Stimulated activated CD4-positive, alpha-beta T cell treated with anti-CD3 and anti-CD28 coated beads, TNF-alpha, amount 100 ng/mL, for 1 hour (primary cell): Measurements from ENCODE around the gene PLCB2.

Source experiments
- DNase-seq, 3 donors: peaks; one replicate each; pipeline ENCODE4 v3.0.0-alpha.2; 2020; ENCODE audit warnings: low read depth in 3 of 3, low spot score in 1 of 3

PLCB2 gene

GRCh38 chr15:40328176-40328575 is 20.4 kb upstream of the PLCB2 start:
- DNase-seq = no peak

GRCh38 chr15:40327457-40327856 is 19.7 kb upstream of the PLCB2 start:
- no peak for DNase-seq

GRCh38 chr15:40325700-40326099 is 18.0 kb upstream of the PLCB2 start:
- no peak for DNase-seq

- no peak for DNase-seq
Observed at GRCh38 chr15:40325188-40325587, 17.5 kb upstream of the PLCB2 start.

- DNase-seq = no peak
Observed at GRCh38 chr15:40323953-40324937, 16.5 kb upstream of the PLCB2 start.

- peak; percentile 71 to 84 (median 81) for DNase-seq
Observed at GRCh38 chr15:40323239-40323952, 15.7 kb upstream of the PLCB2 start, which contains the start of gene INAFM2. INAFM2 (plus strand) TSS chr15:40323692; CDS start chr15:40324056, 364 bp downstream.

GRCh38 chr15:40322531-40323238 is 14.9 kb upstream of the PLCB2 start:
- no peak for DNase-seq

- no peak for DNase-seq
Observed at GRCh38 chr15:40320931-40321371, 13.2 kb upstream of the PLCB2 start.

- DNase-seq = no peak
Observed at GRCh38 chr15:40320409-40320808, 12.7 kb upstream of the PLCB2 start.

GRCh38 chr15:40317580-40317979 is 9.8 kb upstream of the PLCB2 start:
- no peak for DNase-seq

- no peak for DNase-seq
Observed at GRCh38 chr15:40316931-40317330, 9.2 kb upstream of the PLCB2 start.

- DNase-seq = no peak
Observed at GRCh38 chr15:40314723-40315276, 7.1 kb upstream of the PLCB2 start.

GRCh38 chr15:40313531-40314398 is 6.0 kb upstream of the PLCB2 start:
- no peak for DNase-seq

- no peak for DNase-seq
Observed at GRCh38 chr15:40312370-40313158, 4.8 kb upstream of the PLCB2 start.

GRCh38 chr15:40310993-40311392 is 3.3 kb upstream of the PLCB2 start:
- DNase-seq = no peak

- peak in 1 of 3 donors; percentile 37 for DNase-seq
Observed at GRCh38 chr15:40310001-40310959, 2.5 kb upstream of the PLCB2 start.

- DNase-seq = no peak
Observed at GRCh38 chr15:40309344-40309862, 1.7 kb upstream of the PLCB2 start.

- DNase-seq = no peak
Observed at GRCh38 chr15:40306908-40307307, 827 bp downstream of the PLCB2 start.
